Panc1 (cell line): ENCODE data around the gene PLCH2. TPM values are rescaled to one million over a fixed set of nuclear protein-coding genes. Genes with fewer than 3 reads are reported as not detected.

Experiments
- ATAC-seq: fragments of 200-7000 bp; cut with Tn5 transposase; 2 replicates; pipeline ENCODE4 v1.9.1; 2020; ENCODE audit warnings: mild to moderate bottlenecking, moderate library complexity
- BruUV-seq: library from RNA; stranded (reverse); fragments of 400-500 nt; replicated peaks from 2 replicates; lab custom pipeline; 2021; lab: Mats Ljungman, UMichigan
- CTCF ChIA-PET: fragments of 300-600 bp; sonication (Branson Sonifier 250); formaldehyde crosslinking; loops from one replicate; lab custom pipeline; 2022; ENCODE audit warnings: antibody characterized with exemption; lab: Charles Lee
- POLR2A ChIA-PET: fragments of 300-600 bp; sonication (Branson Sonifier 250); formaldehyde crosslinking; loops from one replicate; lab custom pipeline; 2022; ENCODE audit warnings: antibody characterized with exemption; lab: Charles Lee
- DNase-seq: peaks from one replicate; pipeline ENCODE4 v3.0.0-alpha.2; 2010; ENCODE audit warnings: low read depth, low spot score
- H3K27ac ChIP-seq: 2 replicates; pipeline ENCODE4 v1.5.1; 2011; ENCODE audit warnings: mild to moderate bottlenecking, low read length, inconsistent platforms
- H3K27me3 ChIP-seq: fragments of 200-500 bp; sonication (Bioruptor generic); 2 replicates; pipeline ENCODE4 v1.6.0; 2014; ENCODE audit warnings: low read length, inconsistent platforms; ENCODE audit not compliant: control insufficient read depth, insufficient read depth
- H3K36me3 ChIP-seq: fragments of 200-500 bp; sonication (Bioruptor generic); 2 replicates; pipeline ENCODE4 v1.5.1; 2014; ENCODE audit warnings: inconsistent platforms, mild to moderate bottlenecking, low read length, moderate library complexity; ENCODE audit not compliant: control insufficient read depth, insufficient read depth
- H3K4me1 ChIP-seq: 2 replicates; pipeline ENCODE4 v1.5.1; 2011; ENCODE audit warnings: inconsistent platforms, mild to moderate bottlenecking, low read length, moderate library complexity; ENCODE audit not compliant: control insufficient read depth, insufficient read depth
- H3K4me3 ChIP-seq, 2 experiments: 2 replicates each; pipeline ENCODE4 v1.5.1; 2011 to 2012; ENCODE audit warnings: low read depth in 2 of 2, low read length in 2 of 2, mild to moderate bottlenecking in 2 of 2, inconsistent platforms in 1 of 2, moderate library complexity in 1 of 2
- H3K9me3 ChIP-seq: fragments of 200-500 bp; sonication (Bioruptor generic); 2 replicates; pipeline ENCODE4 v1.5.1; 2014; ENCODE audit warnings: low read depth, mild to moderate bottlenecking, inconsistent platforms, low read length, moderate library complexity; ENCODE audit not compliant: control insufficient read depth, insufficient read depth
- POLR2AphosphoS5 ChIP-seq: IDR thresholded peaks from 2 replicates; pipeline ENCODE4 v1.6.1; 2012; ENCODE audit warnings: mild to moderate bottlenecking, low read depth, low read length, moderate library complexity
- SIN3A ChIP-seq: IDR thresholded peaks from 2 replicates; pipeline ENCODE4 v1.6.1; 2012; ENCODE audit warnings: low read depth, mild to moderate bottlenecking, low read length, moderate library complexity, borderline replicate concordance; ENCODE audit not compliant: insufficient read depth
- TCF7L2 ChIP-seq: IDR thresholded peaks from 2 replicates; pipeline ENCODE4 v1.6.1; 2011; ENCODE audit warnings: mild to moderate bottlenecking, low read depth, low read length, inconsistent platforms
- in situ Hi-C: cut with HindIII; loops from 2 replicates; pipeline ENCODE4 v1.10.0; 2016; ENCODE audit warnings: low sequenced_read_pairs, low pct_unique_long_range_greater_than_20kb
- intact Hi-C: fragments of 100-400 bp; cut with micrococcal nuclease; formaldehyde crosslinking; loops from one replicate; pipeline ENCODE4 v1.10.0; 2022; ENCODE audit not compliant: unreplicated experiment
- total RNA-seq: library from RNA; stranded (reverse); gene quantifications from one replicate; pipeline ENCODE4 v1.2.1, GENCODE V29; 2021; ENCODE audit not compliant: unreplicated experiment
- TF ChIP-seq, protein P1 (sequence below), 2 experiments: IDR thresholded peaks; 2 replicates each; pipeline ENCODE4 v1.6.1; 2011 to 2012; ENCODE audit warnings: low read depth in 2 of 2, control low read depth in 1 of 2, low read length in 1 of 2, mild to moderate bottlenecking in 1 of 2, moderate library complexity in 1 of 2; ENCODE audit not compliant: insufficient read depth in 1 of 2
- TF ChIP-seq, protein P2 (sequence below): fragments of 450-650 bp; IDR thresholded peaks from 2 replicates; pipeline ENCODE4 v1.5.1; 2017; ENCODE audit warnings: mild to moderate bottlenecking

PLCH2 gene
- total RNA-seq, 1 experiment from 2014 or later: 41.2 TPM

DNA sequence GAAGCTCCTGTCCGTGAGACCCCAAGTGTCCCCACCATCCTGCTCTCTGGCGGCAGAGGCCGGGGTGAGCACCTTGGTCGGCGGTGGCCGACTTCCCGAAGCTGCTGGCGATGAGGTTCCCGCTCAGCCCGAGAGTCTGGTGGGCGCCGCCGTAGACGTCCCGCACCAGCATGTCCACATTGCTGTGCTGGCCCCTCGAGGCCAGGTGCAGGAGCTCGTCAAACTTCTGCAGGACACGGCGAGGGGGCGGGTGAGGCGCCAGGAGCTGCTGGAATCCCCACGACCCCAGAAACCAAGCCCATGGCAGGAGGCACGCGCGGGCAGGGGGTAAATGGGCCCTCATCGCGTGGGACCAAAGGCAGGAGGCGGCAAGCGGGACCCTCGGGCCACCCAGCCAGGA is 43.6 kb downstream of the PLCH2 start:
- ATAC-seq (no peak), DNase-seq (no peak)
- TF ChIP-seq, protein P1, sequence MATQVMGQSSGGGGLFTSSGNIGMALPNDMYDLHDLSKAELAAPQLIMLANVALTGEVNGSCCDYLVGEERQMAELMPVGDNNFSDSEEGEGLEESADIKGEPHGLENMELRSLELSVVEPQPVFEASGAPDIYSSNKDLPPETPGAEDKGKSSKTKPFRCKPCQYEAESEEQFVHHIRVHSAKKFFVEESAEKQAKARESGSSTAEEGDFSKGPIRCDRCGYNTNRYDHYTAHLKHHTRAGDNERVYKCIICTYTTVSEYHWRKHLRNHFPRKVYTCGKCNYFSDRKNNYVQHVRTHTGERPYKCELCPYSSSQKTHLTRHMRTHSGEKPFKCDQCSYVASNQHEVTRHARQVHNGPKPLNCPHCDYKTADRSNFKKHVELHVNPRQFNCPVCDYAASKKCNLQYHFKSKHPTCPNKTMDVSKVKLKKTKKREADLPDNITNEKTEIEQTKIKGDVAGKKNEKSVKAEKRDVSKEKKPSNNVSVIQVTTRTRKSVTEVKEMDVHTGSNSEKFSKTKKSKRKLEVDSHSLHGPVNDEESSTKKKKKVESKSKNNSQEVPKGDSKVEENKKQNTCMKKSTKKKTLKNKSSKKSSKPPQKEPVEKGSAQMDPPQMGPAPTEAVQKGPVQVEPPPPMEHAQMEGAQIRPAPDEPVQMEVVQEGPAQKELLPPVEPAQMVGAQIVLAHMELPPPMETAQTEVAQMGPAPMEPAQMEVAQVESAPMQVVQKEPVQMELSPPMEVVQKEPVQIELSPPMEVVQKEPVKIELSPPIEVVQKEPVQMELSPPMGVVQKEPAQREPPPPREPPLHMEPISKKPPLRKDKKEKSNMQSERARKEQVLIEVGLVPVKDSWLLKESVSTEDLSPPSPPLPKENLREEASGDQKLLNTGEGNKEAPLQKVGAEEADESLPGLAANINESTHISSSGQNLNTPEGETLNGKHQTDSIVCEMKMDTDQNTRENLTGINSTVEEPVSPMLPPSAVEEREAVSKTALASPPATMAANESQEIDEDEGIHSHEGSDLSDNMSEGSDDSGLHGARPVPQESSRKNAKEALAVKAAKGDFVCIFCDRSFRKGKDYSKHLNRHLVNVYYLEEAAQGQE (IDR thresholded peaks at IDR 0.05; ENCODE audit: insufficient read depth in 1 of 2, low read depth in 2 of 2, low read length in 1 of 2): no peak
- TF ChIP-seq, protein P2, sequence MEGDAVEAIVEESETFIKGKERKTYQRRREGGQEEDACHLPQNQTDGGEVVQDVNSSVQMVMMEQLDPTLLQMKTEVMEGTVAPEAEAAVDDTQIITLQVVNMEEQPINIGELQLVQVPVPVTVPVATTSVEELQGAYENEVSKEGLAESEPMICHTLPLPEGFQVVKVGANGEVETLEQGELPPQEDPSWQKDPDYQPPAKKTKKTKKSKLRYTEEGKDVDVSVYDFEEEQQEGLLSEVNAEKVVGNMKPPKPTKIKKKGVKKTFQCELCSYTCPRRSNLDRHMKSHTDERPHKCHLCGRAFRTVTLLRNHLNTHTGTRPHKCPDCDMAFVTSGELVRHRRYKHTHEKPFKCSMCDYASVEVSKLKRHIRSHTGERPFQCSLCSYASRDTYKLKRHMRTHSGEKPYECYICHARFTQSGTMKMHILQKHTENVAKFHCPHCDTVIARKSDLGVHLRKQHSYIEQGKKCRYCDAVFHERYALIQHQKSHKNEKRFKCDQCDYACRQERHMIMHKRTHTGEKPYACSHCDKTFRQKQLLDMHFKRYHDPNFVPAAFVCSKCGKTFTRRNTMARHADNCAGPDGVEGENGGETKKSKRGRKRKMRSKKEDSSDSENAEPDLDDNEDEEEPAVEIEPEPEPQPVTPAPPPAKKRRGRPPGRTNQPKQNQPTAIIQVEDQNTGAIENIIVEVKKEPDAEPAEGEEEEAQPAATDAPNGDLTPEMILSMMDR: no peak
- no peak for TF ChIP-seq POLR2AphosphoS5
- TF ChIP-seq TCF7L2: no peak
- TF ChIP-seq SIN3A: no peak
- Histone ChIP-seq H3K4me1 (peaks cover 19% of the 10 kb centered on the region), H3K9me3 (no peaks in the 10 kb centered on the region), H3K4me3 (no peak overlapping the region), H3K27me3 (no peaks in the 10 kb centered on the region), H3K36me3 (peaks cover 3% of the 10 kb centered on the region), H3K27ac (no peak overlapping the region)
- POLR2A ChIA-PET: no interaction called here
- CTCF ChIA-PET: no interaction called here
- intact Hi-C loops (no loop called here), in situ Hi-C loops (no loop called here)
- BruUV-seq: no TSS peak

DNA sequence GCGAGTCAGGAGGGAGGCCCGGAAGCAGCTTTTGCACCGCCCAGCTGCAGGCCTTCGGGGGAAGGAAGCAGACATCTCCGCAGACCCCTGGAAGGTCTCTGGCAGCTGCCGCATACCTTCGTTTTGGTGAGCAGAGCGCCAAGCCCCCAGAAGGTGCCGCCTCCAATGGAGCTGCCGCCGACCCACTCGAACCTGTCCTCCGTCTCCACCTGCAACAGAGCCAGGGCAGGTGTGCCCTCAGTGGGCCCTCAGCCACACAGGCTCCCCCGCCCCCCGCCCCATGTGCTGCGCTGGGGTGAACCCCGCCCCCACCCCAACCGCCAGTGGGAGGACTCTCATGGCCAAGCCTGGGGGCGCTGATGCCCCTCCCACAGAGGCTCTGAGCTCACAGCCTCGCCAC is 44.1 kb downstream of the PLCH2 start:
- in situ Hi-C loops: no loop called here
- BruUV-seq: no TSS peak

More for the DNA sequence above, 44.1 kb downstream of the PLCH2 start:
- no peak for DNase-seq
- H3K4me3 ChIP-seq: no peak overlapping the region
- no peak for ATAC-seq
- H3K9me3 ChIP-seq: no peaks in the 10 kb centered on the region
- H3K27ac ChIP-seq: no peak overlapping the region
- TF ChIP-seq SIN3A: no peak
- TF ChIP-seq, protein P1 (IDR thresholded peaks at IDR 0.05; ENCODE audit: insufficient read depth in 1 of 2, low read depth in 2 of 2, low read length in 1 of 2): no peak
- TF ChIP-seq, protein P2: no peak
- TF ChIP-seq POLR2AphosphoS5: no peak
- TF ChIP-seq TCF7L2: no peak
- intact Hi-C loops: no loop called here
- CTCF ChIA-PET: no interaction called here
- H3K36me3 ChIP-seq: peaks cover 3% of the 10 kb centered on the region
- H3K27me3 ChIP-seq: no peaks in the 10 kb centered on the region
- peaks cover 23% of the 10 kb centered on the region for H3K4me1 ChIP-seq
- POLR2A ChIA-PET: no interaction called here
